HepG2 (cell line): Measurements from ENCODE around the gene CACNA1C.

Experiments used
- HCFC1 ChIP-seq: fragments of 150-350 bp; IDR thresholded peaks from 2 replicates; pipeline ENCODE4 v1.6.1; 2014; ENCODE audit warnings: low read depth, low read length
- HOXA5 ChIP-seq: sonication (generic); formaldehyde crosslinking; IDR thresholded peaks from 2 replicates; pipeline ENCODE4 v1.4.0; 2020; ENCODE audit warnings: missing genetic modification reagents
- HOXA7 ChIP-seq: sonication (generic); formaldehyde crosslinking; IDR thresholded peaks from 2 replicates; pipeline ENCODE4 v1.8.1; 2022; ENCODE audit warnings: mild to moderate bottlenecking, missing genetic modification reagents, moderate library complexity
- KDM4B ChIP-seq: sonication (generic); formaldehyde crosslinking; IDR thresholded peaks from 2 replicates; pipeline ENCODE4 v1.4.0; 2020; ENCODE audit warnings: missing genetic modification reagents
- MAX ChIP-seq: IDR thresholded peaks from 2 replicates; pipeline ENCODE4 v1.6.1; 2012; ENCODE audit warnings: inconsistent platforms
- MLX ChIP-seq: IDR thresholded peaks from 2 replicates; pipeline ENCODE4 v1.6.1; 2016
- SETDB1 ChIP-seq: sonication (generic); formaldehyde crosslinking; IDR thresholded peaks from 2 replicates; pipeline ENCODE4 v1.5.1; 2020; ENCODE audit warnings: missing genetic modification reagents, mild to moderate bottlenecking, borderline replicate concordance
- ZFX ChIP-seq: sonication (generic); formaldehyde crosslinking; IDR thresholded peaks from 2 replicates; pipeline ENCODE4 v1.4.0; 2020; ENCODE audit warnings: mild to moderate bottlenecking, low read depth, missing genetic modification reagents, moderate library complexity
- ZNF124 ChIP-seq: sonication (generic); formaldehyde crosslinking; IDR thresholded peaks from 2 replicates; pipeline ENCODE4 v1.4.0; 2020; ENCODE audit warnings: missing genetic modification reagents
- ZNF18 ChIP-seq: sonication (generic); formaldehyde crosslinking; IDR thresholded peaks from 2 replicates; pipeline ENCODE4 v1.8.0; 2022; ENCODE audit warnings: mild to moderate bottlenecking, missing genetic modification reagents; ENCODE audit not compliant: insufficient replicate concordance
- ZNF580 ChIP-seq: IDR thresholded peaks from 2 replicates; pipeline ENCODE4 v1.6.1; 2016; ENCODE audit warnings: low read depth, borderline replicate concordance
- TF ChIP-seq, protein P1 (sequence below): sonication (generic); formaldehyde crosslinking; IDR thresholded peaks from 2 replicates; pipeline ENCODE4 v1.5.0; 2020; ENCODE audit warnings: missing genetic modification reagents
- TF ChIP-seq, protein P2 (sequence below): sonication (generic); formaldehyde crosslinking; IDR thresholded peaks from 2 replicates; pipeline ENCODE4 v1.5.0; 2020; ENCODE audit warnings: mild to moderate bottlenecking, missing genetic modification reagents, moderate library complexity

DNA sequence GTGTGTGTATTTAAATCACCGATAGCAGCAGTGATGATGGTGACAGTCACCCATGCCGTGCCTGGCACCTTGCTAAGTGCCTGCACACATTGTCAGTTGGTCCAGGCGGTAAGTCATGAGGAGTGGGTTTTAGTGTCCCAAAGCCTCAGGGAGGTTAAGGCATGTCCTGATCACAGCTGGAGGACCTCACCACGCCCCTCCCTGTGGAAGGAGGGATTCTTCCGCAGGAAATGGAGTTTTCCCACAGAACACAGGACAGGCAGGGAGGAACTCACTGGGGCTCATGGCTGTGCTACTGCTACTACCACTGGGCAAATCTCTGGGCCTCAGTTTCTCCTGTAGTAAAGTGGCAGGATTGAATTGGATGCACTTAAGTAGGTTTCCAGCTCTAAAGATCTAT is 142.3 kb downstream of the CACNA1C start:
- no peak for TF ChIP-seq SETDB1 (CRISPR knock-in tag)
- TF ChIP-seq, protein P1, sequence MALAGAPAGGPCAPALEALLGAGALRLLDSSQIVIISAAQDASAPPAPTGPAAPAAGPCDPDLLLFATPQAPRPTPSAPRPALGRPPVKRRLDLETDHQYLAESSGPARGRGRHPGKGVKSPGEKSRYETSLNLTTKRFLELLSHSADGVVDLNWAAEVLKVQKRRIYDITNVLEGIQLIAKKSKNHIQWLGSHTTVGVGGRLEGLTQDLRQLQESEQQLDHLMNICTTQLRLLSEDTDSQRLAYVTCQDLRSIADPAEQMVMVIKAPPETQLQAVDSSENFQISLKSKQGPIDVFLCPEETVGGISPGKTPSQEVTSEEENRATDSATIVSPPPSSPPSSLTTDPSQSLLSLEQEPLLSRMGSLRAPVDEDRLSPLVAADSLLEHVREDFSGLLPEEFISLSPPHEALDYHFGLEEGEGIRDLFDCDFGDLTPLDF (CRISPR knock-in tag), result no peak
- TF ChIP-seq MLX, result no peak
- TF ChIP-seq ZNF124 (CRISPR knock-in tag), result no peak
- TF ChIP-seq KDM4B (CRISPR knock-in tag), result no peak
- TF ChIP-seq, protein P2, sequence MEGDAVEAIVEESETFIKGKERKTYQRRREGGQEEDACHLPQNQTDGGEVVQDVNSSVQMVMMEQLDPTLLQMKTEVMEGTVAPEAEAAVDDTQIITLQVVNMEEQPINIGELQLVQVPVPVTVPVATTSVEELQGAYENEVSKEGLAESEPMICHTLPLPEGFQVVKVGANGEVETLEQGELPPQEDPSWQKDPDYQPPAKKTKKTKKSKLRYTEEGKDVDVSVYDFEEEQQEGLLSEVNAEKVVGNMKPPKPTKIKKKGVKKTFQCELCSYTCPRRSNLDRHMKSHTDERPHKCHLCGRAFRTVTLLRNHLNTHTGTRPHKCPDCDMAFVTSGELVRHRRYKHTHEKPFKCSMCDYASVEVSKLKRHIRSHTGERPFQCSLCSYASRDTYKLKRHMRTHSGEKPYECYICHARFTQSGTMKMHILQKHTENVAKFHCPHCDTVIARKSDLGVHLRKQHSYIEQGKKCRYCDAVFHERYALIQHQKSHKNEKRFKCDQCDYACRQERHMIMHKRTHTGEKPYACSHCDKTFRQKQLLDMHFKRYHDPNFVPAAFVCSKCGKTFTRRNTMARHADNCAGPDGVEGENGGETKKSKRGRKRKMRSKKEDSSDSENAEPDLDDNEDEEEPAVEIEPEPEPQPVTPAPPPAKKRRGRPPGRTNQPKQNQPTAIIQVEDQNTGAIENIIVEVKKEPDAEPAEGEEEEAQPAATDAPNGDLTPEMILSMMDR (CRISPR knock-in tag), result no peak
- no peak for TF ChIP-seq ZNF580 (CRISPR knock-in tag)
- no peak for TF ChIP-seq ZFX (CRISPR knock-in tag)
- no peak for TF ChIP-seq HOXA7 (CRISPR knock-in tag)
- no peak for TF ChIP-seq HCFC1
- TF ChIP-seq HOXA5 (CRISPR knock-in tag), result no peak
- TF ChIP-seq MAX, result no peak
- TF ChIP-seq ZNF18 (CRISPR knock-in tag), result no peak
